ENCODE results near the gene DLGAP4. TPM values are rescaled to one million over a fixed set of nuclear protein-coding genes. Genes with fewer than 3 reads are reported as not detected.

DLGAP4 gene
- total and polyA plus RNA-seq, 2 of the 8 experiments (the other 6 are each of a cell fraction or from before 2014, with no cell fraction given): 41.2 to 57.2 TPM

DNA sequence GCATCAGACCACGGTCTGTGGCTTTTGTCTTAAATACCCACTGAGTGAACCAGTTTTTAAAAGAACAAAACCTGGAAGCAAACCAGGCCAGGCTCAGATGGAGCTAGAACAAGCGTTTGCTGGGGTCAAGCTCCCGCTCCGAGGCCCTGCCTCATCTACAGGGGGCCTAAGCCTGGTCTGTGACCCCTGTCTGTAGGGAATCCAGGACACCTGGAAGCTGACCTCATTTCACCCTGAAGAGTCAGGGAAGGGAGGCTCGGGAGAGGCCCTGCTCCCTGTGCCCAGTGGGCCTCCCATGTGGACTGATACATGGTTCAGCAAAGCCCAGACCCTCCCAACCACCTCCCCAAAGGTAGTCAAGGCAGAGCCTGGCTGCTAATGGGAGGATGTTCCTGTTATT is 26.8 kb upstream of the DLGAP4 start:
- Histone ChIP-seq H2BK120ac (replicated peaks; ENCODE audit: low read depth, low read length) (no peak overlapping the region), H4K5ac (ENCODE audit: insufficient read length, low read depth, low read length) (no peak overlapping the region), H3K23ac (ENCODE audit: insufficient read length) (no peak overlapping the region), H3K23me2 (ENCODE audit: low read depth, low read length) (peaks cover 4% of the 10 kb centered on the region; the same call in 1 of the 2 replicates), H4K20me1 (replicated peaks in 1 of 2; ENCODE audit: control insufficient read depth in 1 of 2, insufficient read depth in 2 of 2, low read length in 2 of 2) (peaks cover 0 to 5% of the 10 kb centered on the region in 2 experiments), H3K4ac (replicated peaks; ENCODE audit: insufficient read length, low read depth, low read length) (no peak overlapping the region), H2AK5ac (ENCODE audit: low read depth, low read length) (no peak overlapping the region), H2BK15ac (ENCODE audit: low read length) (no peak overlapping the region), H3K79me1 (ENCODE audit: low read depth, low read length) (no peaks in the 10 kb centered on the region), H3K27me3 (replicated peaks in 1 of 4; ENCODE audit: control insufficient read depth in 3 of 4, extremely low read depth in 1 of 4, insufficient read depth in 3 of 4, low read length in 3 of 4) (no peaks in the 10 kb centered on the region), H2BK5ac (ENCODE audit: low read depth, low read length) (no peak overlapping the region), H3K18ac (ENCODE audit: extremely low read depth, low read length) (no peak overlapping the region), H2BK12ac (ENCODE audit: low read depth, low read length) (no peak overlapping the region), H2AFZ (ENCODE audit: low read length) (no peak overlapping the region), H4K91ac (replicated peaks; ENCODE audit: insufficient read length, low read length) (no peak overlapping the region), H3K14ac (ENCODE audit: insufficient read length) (no peak overlapping the region), H3K27ac (ENCODE audit: low read depth, low read length) (no peak overlapping the region), H3K9ac (replicated peaks in 1 of 4; ENCODE audit: extremely low read depth in 1 of 4, low read depth in 3 of 4, low read length in 3 of 4) (no peak overlapping the region), H4K8ac (ENCODE audit: extremely low read depth, insufficient read depth, low read length) (no peak overlapping the region), H3K36me3 (ENCODE audit: control insufficient read depth in 2 of 4, insufficient read depth in 4 of 4, low read length in 3 of 4) (no peaks in the 10 kb centered on the region), H3K4me2 (ENCODE audit: insufficient read depth in 1 of 2, low read depth in 2 of 2, low read length in 2 of 2) (no peak overlapping the region), H3K4me1 (replicated peaks in 1 of 4; ENCODE audit: control insufficient read depth in 3 of 4, insufficient read depth in 4 of 4, low read length in 3 of 4) (no peaks in the 10 kb centered on the region; a peak in 1 of 7 replicates), H3K56ac (replicated peaks; ENCODE audit: insufficient read length, low read depth, low read length) (no peak overlapping the region), H3K9me3 (ENCODE audit: insufficient read depth in 2 of 2, low read depth in 1 of 2, low read length in 1 of 2) (no peaks in the 10 kb centered on the region), H3K4me3 (ENCODE audit: extremely low read depth in 1 of 4, insufficient read depth in 2 of 4, low read depth in 3 of 4, low read length in 4 of 4) (no peak overlapping the region), H2BK20ac (ENCODE audit: low read length) (no peak overlapping the region), H3K79me2 (ENCODE audit: control insufficient read depth in 1 of 2, insufficient read depth in 2 of 2, low read length in 2 of 2) (no peaks in the 10 kb centered on the region)
- POLR2A ChIA-PET (ENCODE audit: partially characterized antibody): interaction anchor here (0.6 kb wide), 1 partner anchor 294 kb away, joined by 7 read pairs; no protein-coding TSS in a partner anchor
- CTCF ChIA-PET (ENCODE audit: partially characterized antibody): interaction anchor here (0.6 to 2.4 kb wide), 8 partner anchors 11 to 1794 kb away, joined by 3 to 10 read pairs (median 6); no protein-coding TSS in a partner anchor
- TF ChIP-seq MAFK (IDR thresholded peaks at IDR 0.05; ENCODE audit: low read depth, low read length) (no peak), KDM4A (IDR thresholded peaks at IDR 0.05; ENCODE audit: low read depth, low read length, severe bottlenecking) (no peak), CBX8 (IDR thresholded peaks at IDR 0.05; ENCODE audit: borderline replicate concordance, low read depth, low read length) (no peak), EZH2 (IDR thresholded peaks at IDR 0.05; ENCODE audit: low read depth, low read length, severe bottlenecking) (no peak), KDM5A (IDR thresholded peaks at IDR 0.05; ENCODE audit: low read length) (no peak), BACH1 (IDR thresholded peaks at IDR 0.05; ENCODE audit: low read length) (no peak), YY1 (IDR thresholded peaks at IDR 0.05; ENCODE audit: low read depth, low read length) (no peak), GTF2F1 (IDR thresholded peaks at IDR 0.05; ENCODE audit: borderline replicate concordance, low read depth, low read length) (no peak), TAF1 (IDR thresholded peaks at IDR 0.05; ENCODE audit: low read depth, low read length) (no peak)
- TF ChIP-seq, protein P1, sequence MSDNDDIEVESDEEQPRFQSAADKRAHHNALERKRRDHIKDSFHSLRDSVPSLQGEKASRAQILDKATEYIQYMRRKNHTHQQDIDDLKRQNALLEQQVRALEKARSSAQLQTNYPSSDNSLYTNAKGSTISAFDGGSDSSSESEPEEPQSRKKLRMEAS (IDR thresholded peaks at IDR 0.05): no peak
- TF ChIP-seq, protein P2, sequence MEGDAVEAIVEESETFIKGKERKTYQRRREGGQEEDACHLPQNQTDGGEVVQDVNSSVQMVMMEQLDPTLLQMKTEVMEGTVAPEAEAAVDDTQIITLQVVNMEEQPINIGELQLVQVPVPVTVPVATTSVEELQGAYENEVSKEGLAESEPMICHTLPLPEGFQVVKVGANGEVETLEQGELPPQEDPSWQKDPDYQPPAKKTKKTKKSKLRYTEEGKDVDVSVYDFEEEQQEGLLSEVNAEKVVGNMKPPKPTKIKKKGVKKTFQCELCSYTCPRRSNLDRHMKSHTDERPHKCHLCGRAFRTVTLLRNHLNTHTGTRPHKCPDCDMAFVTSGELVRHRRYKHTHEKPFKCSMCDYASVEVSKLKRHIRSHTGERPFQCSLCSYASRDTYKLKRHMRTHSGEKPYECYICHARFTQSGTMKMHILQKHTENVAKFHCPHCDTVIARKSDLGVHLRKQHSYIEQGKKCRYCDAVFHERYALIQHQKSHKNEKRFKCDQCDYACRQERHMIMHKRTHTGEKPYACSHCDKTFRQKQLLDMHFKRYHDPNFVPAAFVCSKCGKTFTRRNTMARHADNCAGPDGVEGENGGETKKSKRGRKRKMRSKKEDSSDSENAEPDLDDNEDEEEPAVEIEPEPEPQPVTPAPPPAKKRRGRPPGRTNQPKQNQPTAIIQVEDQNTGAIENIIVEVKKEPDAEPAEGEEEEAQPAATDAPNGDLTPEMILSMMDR (IDR thresholded peaks at IDR 0.05; ENCODE audit: control extremely low read depth in 1 of 3, insufficient read depth in 1 of 3, low read depth in 1 of 3, low read length in 3 of 3): no peak
- 80% methylated on average over 5 of the region's 5 CpGs; no CpG with 5 or more reads in 1 of the 2 experiments for WGBS, 2 experiments (ENCODE audit: extremely low coverage in 1 of 2, insufficient coverage in 1 of 2, insufficient read length in 1 of 2, insufficient replicate concordance in 2 of 2, low coverage in 1 of 2, low lambda C conversion rate in 2 of 2, missing lambda C conversion rate in 1 of 2)
- no peak for FAIRE-seq
- DNase-seq (ENCODE audit: low read depth in 1 of 2, low spot score in 2 of 2): no peak

Data from H1 (cell line).